Sigmoid colon (tissue), 7 donors: ENCODE measurements around the gene GNAI2. TPM values are rescaled to one million over a fixed set of nuclear protein-coding genes. Genes with fewer than 3 reads are reported as not detected.
"Not testable (repeated sequence)": the region's sequence is repeated elsewhere in the genome, so short reads cannot be mapped to it uniquely, and the experiment has no call there.

ENCODE experiments used
- DNase-seq: peaks from one replicate; pipeline ENCODE4 v3.0.0-alpha.2; 2019
- H3K27ac ChIP-seq, 4 donors: fragments of 200-600 bp; sonication (generic); one replicate each; pipeline ENCODE4 v1.5.1; 2016 to 2019; ENCODE audit warnings: mild to moderate bottlenecking in 1 of 4
- H3K27me3 ChIP-seq, 3 donors: fragments of 200-600 bp; sonication (generic); one replicate each; pipeline ENCODE4 v1.5.1; 2019; ENCODE audit warnings: mild to moderate bottlenecking in 1 of 3
- H3K36me3 ChIP-seq, 4 donors: fragments of 200-600 bp; sonication (generic); one replicate each; pipeline ENCODE4 v1.5.1; 2016 to 2019
- H3K4me1 ChIP-seq, 4 donors: fragments of 200-600 bp; sonication (generic); one replicate each; pipeline ENCODE4 v1.5.1; 2017 to 2019
- H3K4me3 ChIP-seq, 4 donors: fragments of 200-600 bp; sonication (generic); one replicate each; pipeline ENCODE4 v1.5.1; 2017 to 2019; ENCODE audit warnings: mild to moderate bottlenecking in 2 of 4, moderate library complexity in 1 of 4
- H3K9me3 ChIP-seq, 4 donors: fragments of 200-600 bp in 3 of 4; sonication (generic) in 3 of 4; one replicate each; pipeline versions ENCODE4 v1.5.1 to v1.6.1; 2013 to 2019
- CTCF ChIP-seq, 4 experiments: fragments of 450-650 bp in 3 of 4; fragments of 200-600 bp in 1 of 4; IDR thresholded peaks; one replicate each; pipeline ENCODE4 v1.5.1; 2016 to 2019; ENCODE audit warnings: antibody characterized with exemption in 4 of 4, mild to moderate bottlenecking in 3 of 4, moderate library complexity in 2 of 4
- EP300 ChIP-seq, 4 donors: sonication (generic); formaldehyde crosslinking; IDR thresholded peaks; one replicate each; pipeline ENCODE4 v1.6.1; 2017; ENCODE audit warnings: antibody characterized with exemption in 4 of 4
- POLR2A ChIP-seq, 2 donors: fragments of 450-650 bp; IDR thresholded peaks; one replicate each; pipeline ENCODE4 v1.6.1; 2016; ENCODE audit warnings: antibody characterized with exemption in 2 of 2, mild to moderate bottlenecking in 2 of 2, moderate library complexity in 2 of 2
- POLR2AphosphoS5 ChIP-seq, 4 donors: sonication (generic); formaldehyde crosslinking; IDR thresholded peaks; one replicate each; pipeline ENCODE4 v1.6.1; 2017; ENCODE audit warnings: antibody characterized with exemption in 4 of 4
- WGBS, 2 donors: extraction: QIAGEN DNeasy Blood & Tissue Kit; methylation state at CpG; one replicate each; pipeline ENCODE4 v1.1.7; 2013; 5-methylcytosine and 5-hydroxymethylcytosine counted together
- intact Hi-C: fragments of 100-400 bp; cut with DNase I; formaldehyde crosslinking; loops from one replicate; pipeline ENCODE4 v1.15.1; 2023
- polyA plus RNA-seq, 3 donors: library from polyadenylated mRNA; stranded (reverse); fragments of 200-250 nt; gene quantifications; one replicate each; pipeline ENCODE4 v1.2.3, GENCODE V29; 2013
- total RNA-seq, 4 donors: library from RNA; depleted of rRNA; stranded (reverse); fragments of >200 nt; gene quantifications; one replicate each; pipeline ENCODE4 v1.1.0, GENCODE V29; 2016
- donor health status: healthy with polysubstance abuse.
- donor health status: Bipolar disorder and iron deficiency.
- donor health status: healthy.

Gene GNAI2
- total and polyA plus RNA-seq, 7 donors = 43.9 to 171 (median 149) TPM

DNA sequence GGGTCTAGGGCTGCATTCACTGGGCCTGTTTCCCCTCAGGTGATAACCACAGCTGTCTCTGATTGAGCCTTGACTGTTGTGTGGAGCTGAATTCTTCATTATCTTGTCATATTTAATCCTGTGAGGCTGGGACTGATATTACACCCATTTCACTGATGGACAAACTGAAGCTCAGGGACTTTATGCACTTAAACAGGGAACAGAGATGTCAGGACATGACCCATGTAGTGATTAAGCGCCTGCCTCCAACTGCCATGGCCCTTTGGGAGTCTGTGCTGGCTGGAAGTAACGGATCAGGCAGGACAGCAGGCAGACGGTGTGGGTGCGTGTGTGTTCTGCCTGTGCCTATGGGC is 7.5 kb downstream of the GNAI2 start:
- intact Hi-C loops = no loop called here
- Histone ChIP-seq H3K9me3 (no peaks in the 10 kb centered on the region), H3K27ac (peak overlapping the region; percentile 87 to 94 (median 90)), H3K4me3 (no peak overlapping the region), H3K36me3 (no peaks in the 10 kb centered on the region), H3K27me3 (no peaks in the 10 kb centered on the region), H3K4me1 (peaks cover 0 to 99% (median 95%) of the 10 kb centered on the region in 4 donors)
- no peak for DNase-seq
- WGBS, 2 donors = 88 to 95% methylated on average over 4 of the region's 4 CpGs
- no peak for TF ChIP-seq POLR2AphosphoS5 (IDR thresholded peaks at IDR 0.05)
- TF ChIP-seq EP300 (IDR thresholded peaks at IDR 0.05) = no peak
- no peak for TF ChIP-seq POLR2A (IDR thresholded peaks at IDR 0.05)
- TF ChIP-seq CTCF (IDR thresholded peaks at IDR 0.05) = no peak

DNA sequence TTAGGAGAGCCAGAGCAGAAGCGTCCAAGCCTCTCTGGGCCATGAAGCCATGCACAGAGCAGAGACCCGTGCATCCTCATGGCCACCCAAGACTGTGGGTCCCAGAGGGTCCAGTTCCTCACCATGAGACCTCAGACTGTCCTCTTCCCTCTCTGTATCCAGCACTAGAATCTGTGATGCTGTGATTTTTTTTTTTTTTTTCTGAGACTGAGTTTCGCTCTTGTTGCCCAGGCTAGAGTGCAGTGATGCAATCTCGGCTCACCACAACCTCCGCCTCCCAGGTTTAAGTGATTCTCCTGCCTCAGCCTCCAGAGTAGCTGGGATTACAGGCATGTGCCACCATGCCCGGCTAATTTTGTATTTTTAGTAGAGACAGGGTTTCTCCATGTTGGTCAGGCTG is 8.8 kb downstream of the GNAI2 start:
- WGBS, 2 donors = 88 to 89% methylated on average over 6 of the region's 6 CpGs
- DNase-seq, H3K36me3 ChIP-seq, H3K9me3 ChIP-seq, H3K4me3 ChIP-seq, intact Hi-C loops, H3K27me3 ChIP-seq: not testable (repeated sequence)
- Histone ChIP-seq H3K4me1 (peaks cover 0 to 99% (median 94%) of the 10 kb centered on the region in 4 donors), H3K27ac (peak overlapping the region; percentile 76 to 91 (median 85))

DNA sequence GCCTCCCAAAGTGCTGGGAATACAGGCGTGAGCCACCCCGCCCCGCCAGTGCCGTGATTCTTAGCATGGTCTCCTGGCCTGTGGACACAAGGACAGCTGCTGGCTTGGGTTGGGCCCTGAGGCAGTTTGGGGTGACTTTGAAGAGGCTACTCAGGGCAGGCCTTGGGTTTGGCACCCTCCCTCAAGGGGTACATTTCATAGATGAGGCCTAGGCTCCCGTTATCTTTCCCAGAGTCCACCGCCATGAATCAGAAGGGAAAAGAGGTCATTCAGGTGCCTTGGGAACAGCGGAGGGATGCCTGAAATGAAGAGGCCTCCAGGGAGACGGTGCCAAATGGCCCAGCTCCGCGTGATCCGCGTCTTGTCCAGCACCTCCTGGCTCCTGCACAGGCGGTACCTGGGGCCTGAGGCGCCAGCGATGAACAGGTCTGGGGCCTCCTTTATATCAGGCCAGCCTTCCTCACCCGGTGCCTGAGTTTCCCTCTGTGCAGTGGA is 9.3 kb downstream of the GNAI2 start:
- Histone ChIP-seq H3K27ac (peak overlapping the region; percentile 76 to 91 (median 85)), H3K4me3 (peak overlapping the region in 2 of 4 donors; percentile 45 to 52), H3K4me1 (peaks cover 0 to 99% (median 92%) of the 10 kb centered on the region in 4 donors), H3K36me3 (peaks cover 0 to 2% (median 0%) of the 10 kb centered on the region in 4 donors), H3K27me3 (no peaks in the 10 kb centered on the region), H3K9me3 (no peaks in the 10 kb centered on the region)
- no peak for TF ChIP-seq POLR2A (IDR thresholded peaks at IDR 0.05)
- no peak for TF ChIP-seq CTCF (IDR thresholded peaks at IDR 0.05)
- no peak for TF ChIP-seq POLR2AphosphoS5 (IDR thresholded peaks at IDR 0.05)
- TF ChIP-seq EP300 (IDR thresholded peaks at IDR 0.05) = no peak
- WGBS, 2 donors = 76 to 82% methylated on average over 16 of the region's 16 CpGs
- DNase-seq = no peak
- intact Hi-C loops = no loop called here

DNA sequence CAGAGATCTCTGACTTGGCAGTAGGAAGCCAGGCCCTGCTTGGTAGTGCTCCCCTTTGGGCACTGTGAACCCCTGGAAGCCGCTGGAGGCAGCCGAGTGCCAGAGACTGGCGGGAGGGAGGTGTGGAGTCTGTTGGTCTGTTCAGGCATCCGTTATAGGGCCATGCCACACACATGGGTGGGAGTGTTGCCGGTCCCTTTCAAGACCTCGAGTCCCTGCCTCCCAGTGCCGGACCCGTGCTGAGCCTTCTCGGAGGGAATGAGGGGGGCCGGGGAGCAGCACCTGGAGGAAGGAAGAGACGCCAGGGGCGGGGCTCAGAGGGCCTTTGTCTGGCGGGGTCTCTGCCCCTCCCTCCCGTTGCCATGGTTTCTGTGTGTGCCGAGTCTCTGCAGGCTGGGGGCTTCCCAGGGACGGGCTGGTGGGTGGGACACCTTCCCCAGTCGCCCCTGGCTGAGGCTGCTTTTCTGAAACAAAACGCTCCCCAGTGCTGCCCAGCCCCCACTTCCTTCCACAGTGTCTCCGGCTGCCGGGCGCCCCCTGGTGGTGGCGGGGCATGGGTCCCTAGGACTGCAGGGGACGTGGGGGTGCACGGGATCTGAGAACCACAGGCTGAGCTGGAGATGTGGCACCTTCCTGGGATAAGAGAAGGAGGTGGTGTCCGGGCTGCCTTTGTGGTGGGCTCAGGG is 10.0 kb downstream of the GNAI2 start:
- H3K36me3 ChIP-seq = peaks cover 0 to 5% (median 1%) of the 10 kb centered on the region in 4 donors
- WGBS, 2 donors = 0 to 1% methylated on average over 25 of the region's 25 CpGs
- intact Hi-C loops = loop anchor here (1.0 to 2.0 kb wide), 2 partner anchors 19 to 53 kb away; no protein-coding TSS in a partner anchor
- peak; percentile 95 for DNase-seq
- H3K4me3 ChIP-seq = peak overlapping the region; percentile 24 to 52 (median 44)
- H3K27ac ChIP-seq = peak overlapping the region; percentile 76 to 91 (median 85)
- no peaks in the 10 kb centered on the region for H3K9me3 ChIP-seq
- TF ChIP-seq EP300 (IDR thresholded peaks at IDR 0.05) (no peak), CTCF (IDR thresholded peaks at IDR 0.05) (peak; percentile 94 to 99 (median 98)), POLR2AphosphoS5 (IDR thresholded peaks at IDR 0.05) (peak in 2 of 4 donors; percentile 34 to 43)
- no peaks in the 10 kb centered on the region for H3K27me3 ChIP-seq
- peaks cover 0 to 99% (median 89%) of the 10 kb centered on the region in 4 donors for H3K4me1 ChIP-seq

DNA sequence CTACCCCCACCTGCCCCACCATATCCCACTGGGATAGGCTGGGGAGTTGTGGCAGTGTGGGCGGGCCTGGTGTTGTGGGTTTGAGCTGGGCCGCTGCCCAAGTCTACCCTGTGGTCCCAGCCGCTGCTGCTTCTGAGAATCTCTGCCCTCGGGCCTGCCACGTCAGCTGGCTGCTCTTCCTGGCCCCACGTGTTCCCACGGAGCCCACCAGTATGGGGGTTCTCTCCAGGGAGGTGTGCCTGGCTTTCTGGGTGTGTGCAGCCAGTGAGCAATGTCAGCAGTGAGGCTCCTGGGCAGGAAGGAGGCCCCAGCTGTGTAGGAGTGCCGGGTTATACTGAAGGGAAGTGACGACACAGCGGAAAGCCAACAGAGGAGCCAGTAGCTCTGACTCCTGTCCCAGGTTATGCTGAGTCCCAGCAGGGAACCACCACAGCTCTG is 10.5 kb downstream of the GNAI2 start:
- intact Hi-C loops = loop anchor here (1.0 to 2.0 kb wide), 2 partner anchors 19 to 54 kb away; no protein-coding TSS in a partner anchor
- TF ChIP-seq POLR2AphosphoS5 (IDR thresholded peaks at IDR 0.05) (peak in 1 of 4 donors; percentile 4), POLR2A (IDR thresholded peaks at IDR 0.05) (no peak), CTCF (IDR thresholded peaks at IDR 0.05) (peak in 1 of 4 experiments; percentile 39)
- DNase-seq = no peak

More for the DNA sequence above, 10.5 kb downstream of the GNAI2 start:
- Histone ChIP-seq H3K27me3 (no peaks in the 10 kb centered on the region), H3K9me3 (no peaks in the 10 kb centered on the region), H3K4me1 (peaks cover 0 to 98% (median 86%) of the 10 kb centered on the region in 4 donors), H3K27ac (peak overlapping the region; percentile 76 to 91 (median 85)), H3K4me3 (peak overlapping the region in 3 of 4 donors; percentile 44 to 52 (median 45)), H3K36me3 (peaks cover 0 to 9% (median 4%) of the 10 kb centered on the region in 4 donors)
- 21 to 34% methylated on average over 10 of the region's 10 CpGs for WGBS, 2 donors
